Measurements from ENCODE around the gene TMEM253. TPM values are rescaled to one million over a fixed set of nuclear protein-coding genes. Genes with fewer than 3 reads are reported as not detected.

TMEM253 gene
- total RNA-seq, 6 experiments from 2014 or later = 0.18 to 0.35 TPM; not detected in 4

DNA sequence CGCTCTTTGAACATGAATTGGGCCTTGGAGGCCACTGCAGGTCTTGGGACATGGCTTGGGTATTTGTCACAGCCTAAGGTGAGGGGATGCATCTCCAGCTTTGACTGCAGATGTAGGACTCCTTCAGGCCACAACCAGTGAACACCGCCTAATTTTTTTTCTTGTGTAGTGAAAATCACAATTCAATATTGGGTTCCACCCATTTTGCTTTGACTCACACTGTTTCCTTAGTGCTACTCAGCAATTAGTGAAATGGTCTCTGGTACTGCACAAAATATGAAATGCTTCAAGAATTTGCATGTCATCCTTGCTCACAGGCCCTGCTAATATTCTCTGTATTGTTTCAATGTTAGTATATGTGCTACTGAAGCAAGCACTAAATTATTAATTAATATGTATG, 12.5 kb downstream of the TMEM253 start:
- TF ChIP-seq, protein P1, sequence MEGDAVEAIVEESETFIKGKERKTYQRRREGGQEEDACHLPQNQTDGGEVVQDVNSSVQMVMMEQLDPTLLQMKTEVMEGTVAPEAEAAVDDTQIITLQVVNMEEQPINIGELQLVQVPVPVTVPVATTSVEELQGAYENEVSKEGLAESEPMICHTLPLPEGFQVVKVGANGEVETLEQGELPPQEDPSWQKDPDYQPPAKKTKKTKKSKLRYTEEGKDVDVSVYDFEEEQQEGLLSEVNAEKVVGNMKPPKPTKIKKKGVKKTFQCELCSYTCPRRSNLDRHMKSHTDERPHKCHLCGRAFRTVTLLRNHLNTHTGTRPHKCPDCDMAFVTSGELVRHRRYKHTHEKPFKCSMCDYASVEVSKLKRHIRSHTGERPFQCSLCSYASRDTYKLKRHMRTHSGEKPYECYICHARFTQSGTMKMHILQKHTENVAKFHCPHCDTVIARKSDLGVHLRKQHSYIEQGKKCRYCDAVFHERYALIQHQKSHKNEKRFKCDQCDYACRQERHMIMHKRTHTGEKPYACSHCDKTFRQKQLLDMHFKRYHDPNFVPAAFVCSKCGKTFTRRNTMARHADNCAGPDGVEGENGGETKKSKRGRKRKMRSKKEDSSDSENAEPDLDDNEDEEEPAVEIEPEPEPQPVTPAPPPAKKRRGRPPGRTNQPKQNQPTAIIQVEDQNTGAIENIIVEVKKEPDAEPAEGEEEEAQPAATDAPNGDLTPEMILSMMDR (IDR thresholded peaks at IDR 0.05) = no peak
- H3K27me3 Mint-ChIP-seq (ENCODE audit: insufficient read depth) = peaks cover 10% of the 10 kb centered on the region
- DNase-seq = no peak

GRCh38 chr14:21118933-21119332, 18.1 kb downstream of the TMEM253 start:
- H3K36me3 Mint-ChIP-seq (ENCODE audit: low read depth) = no peaks in the 10 kb centered on the region
- no peak for DNase-seq
- TF ChIP-seq, protein P1 (IDR thresholded peaks at IDR 0.05) = no peak
- no peaks in the 10 kb centered on the region for H3K4me1 Mint-ChIP-seq (ENCODE audit: low read depth)
- H3K27me3 Mint-ChIP-seq (ENCODE audit: insufficient read depth) = no peaks in the 10 kb centered on the region; the same call in 1 of the 2 replicates
- no peak overlapping the region for H3K4me3 Mint-ChIP-seq
- H3K9me3 Mint-ChIP-seq = no peaks in the 10 kb centered on the region
- no peak overlapping the region for H3K27ac Mint-ChIP-seq

More for the DNA sequence above, 12.5 kb downstream of the TMEM253 start:
- Mint-ChIP-seq H3K36me3 (ENCODE audit: low read depth) (no peaks in the 10 kb centered on the region), H3K27ac (no peak overlapping the region), H3K4me1 (ENCODE audit: low read depth) (no peaks in the 10 kb centered on the region), H3K4me3 (no peak overlapping the region), H3K9me3 (no peaks in the 10 kb centered on the region)

DNA sequence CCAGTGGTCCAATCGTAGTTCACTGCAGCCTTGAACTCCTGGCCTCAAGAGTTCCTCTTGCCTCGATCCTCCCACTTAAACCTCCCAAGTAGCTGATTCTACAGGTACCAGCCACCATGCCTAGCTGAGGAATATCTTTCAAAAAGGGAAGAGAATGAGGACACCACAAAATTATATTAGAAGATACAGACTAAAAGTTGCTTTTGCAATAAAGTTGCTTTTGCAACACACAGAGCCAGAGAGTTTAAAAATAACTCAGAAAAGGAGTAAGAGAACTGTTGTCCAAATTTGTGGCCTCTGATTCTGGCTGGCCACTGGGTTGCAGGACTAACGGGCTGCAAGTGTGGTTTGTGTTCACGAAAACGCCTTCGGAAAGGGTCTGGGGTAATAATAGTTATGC, 19.8 kb downstream of the TMEM253 start:
- peaks cover 2% of the 10 kb centered on the region for H3K27me3 Mint-ChIP-seq (ENCODE audit: insufficient read depth)
- H3K4me1 Mint-ChIP-seq (ENCODE audit: low read depth) = no peaks in the 10 kb centered on the region
- no peak overlapping the region for H3K27ac Mint-ChIP-seq
- no peak overlapping the region for H3K4me3 Mint-ChIP-seq
- H3K9me3 Mint-ChIP-seq = peaks cover 5% of the 10 kb centered on the region; the same call in 1 of the 2 replicates
- TF ChIP-seq, protein P1 (IDR thresholded peaks at IDR 0.05) = no peak
- DNase-seq = no peak
- no peaks in the 10 kb centered on the region for H3K36me3 Mint-ChIP-seq (ENCODE audit: low read depth)

- peaks cover 2% of the 10 kb centered on the region for H3K27me3 Mint-ChIP-seq (ENCODE audit: insufficient read depth)
- TF ChIP-seq, protein P1 (IDR thresholded peaks at IDR 0.05) = no peak
- H3K36me3 Mint-ChIP-seq (ENCODE audit: low read depth) = no peaks in the 10 kb centered on the region
- no peak overlapping the region for H3K27ac Mint-ChIP-seq
- H3K4me1 Mint-ChIP-seq (ENCODE audit: low read depth) = no peaks in the 10 kb centered on the region
- H3K4me3 Mint-ChIP-seq = no peak overlapping the region
- peaks cover 5% of the 10 kb centered on the region; the same call in 1 of the 2 replicates for H3K9me3 Mint-ChIP-seq
- DNase-seq = no peak
Observed at GRCh38 chr14:21121122-21121521, 20.3 kb downstream of the TMEM253 start.

GRCh38 chr14:21123429-21123828, 22.6 kb downstream of the TMEM253 start:
- Mint-ChIP-seq H3K36me3 (ENCODE audit: low read depth) (no peaks in the 10 kb centered on the region), H3K27ac (no peak overlapping the region), H3K4me3 (no peak overlapping the region), H3K9me3 (peaks cover 5% of the 10 kb centered on the region; the same call in 1 of the 2 replicates), H3K27me3 (ENCODE audit: insufficient read depth) (peaks cover 14% of the 10 kb centered on the region), H3K4me1 (ENCODE audit: low read depth) (no peaks in the 10 kb centered on the region)
- no peak for DNase-seq
- TF ChIP-seq, protein P1 (IDR thresholded peaks at IDR 0.05) = no peak

DNA sequence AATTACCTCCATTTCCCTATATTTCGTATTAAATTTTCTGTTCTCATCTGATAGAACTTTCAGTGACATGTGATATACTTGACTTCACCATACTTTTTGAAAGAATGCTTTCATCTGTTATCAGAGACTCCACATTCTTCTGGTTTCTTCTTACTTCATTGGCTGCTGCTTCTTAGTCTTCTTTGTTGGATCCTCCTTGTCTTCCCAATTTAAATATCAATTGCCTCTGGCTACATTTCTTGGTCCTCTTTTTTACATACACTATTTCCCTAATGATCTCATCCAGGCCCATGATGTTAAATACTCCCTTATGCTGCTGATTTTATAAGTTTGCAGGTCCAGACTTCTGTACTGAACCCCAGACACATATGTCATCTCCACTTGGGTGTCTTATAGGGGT, 33.0 kb downstream of the TMEM253 start:
- peaks cover 3% of the 10 kb centered on the region for H3K27me3 Mint-ChIP-seq (ENCODE audit: insufficient read depth)
- no peaks in the 10 kb centered on the region for H3K4me1 Mint-ChIP-seq (ENCODE audit: low read depth)
- H3K4me3 Mint-ChIP-seq = no peak overlapping the region
- DNase-seq = no peak
- no peaks in the 10 kb centered on the region for H3K36me3 Mint-ChIP-seq (ENCODE audit: low read depth)
- 0 out of 2 replicates have a peak, but pooled peaks cover 4% of the 10 kb centered on the region for H3K9me3 Mint-ChIP-seq
- H3K27ac Mint-ChIP-seq = no peak overlapping the region
- TF ChIP-seq, protein P1 (IDR thresholded peaks at IDR 0.05) = no peak

Data from HFFc6 (cell line).